Esophagus squamous epithelium (tissue), 5 donors: ENCODE measurements around the gene AOPEP. TPM values are rescaled to one million over a fixed set of nuclear protein-coding genes. Genes with fewer than 3 reads are reported as not detected.

Experiments used
- DNase-seq: peaks from one replicate; lab custom pipeline; 2025; lab: John Stamatoyannopoulos, UW
- H3K27ac ChIP-seq, 4 donors: fragments of 200-600 bp; sonication (generic); one replicate each; pipeline ENCODE4 v1.5.1; 2016 to 2019; ENCODE audit warnings: mild to moderate bottlenecking in 1 of 4
- H3K27me3 ChIP-seq, 4 donors: fragments of 200-600 bp; sonication (generic); 1 replicate in 3 of 4; 2 replicates in 1 of 4; pipeline versions ENCODE4 v1.5.1 to v1.6.0; 2017 to 2021; ENCODE audit warnings: antibody characterized with exemption in 1 of 4
- H3K36me3 ChIP-seq, 3 donors: fragments of 200-600 bp; sonication (generic); one replicate each; pipeline ENCODE4 v1.5.1; 2016 to 2019
- H3K4me1 ChIP-seq, 3 donors: fragments of 200-600 bp; sonication (generic); one replicate each; pipeline ENCODE4 v1.5.1; 2017 to 2019
- H3K4me3 ChIP-seq, 4 donors: fragments of 200-600 bp; sonication (generic); 1 replicate in 3 of 4; 2 replicates in 1 of 4; pipeline ENCODE4 v1.5.1; 2016 to 2019; ENCODE audit warnings: mild to moderate bottlenecking in 2 of 4, moderate library complexity in 1 of 4
- H3K9me3 ChIP-seq, 3 donors: fragments of 200-600 bp; sonication (generic); one replicate each; pipeline ENCODE4 v1.5.1; 2016 to 2019
- CTCF ChIP-seq, 6 experiments: fragments of 450-650 bp in 4 of 6; fragments of 200-600 bp in 2 of 6; sonication (generic) in 2 of 6; IDR thresholded peaks; one replicate each; pipeline ENCODE4 v1.5.1; 2016 to 2019; ENCODE audit warnings: antibody characterized with exemption in 6 of 6, mild to moderate bottlenecking in 4 of 6, moderate library complexity in 4 of 6
- POLR2A ChIP-seq, 4 donors: fragments of 450-650 bp; IDR thresholded peaks; one replicate each; pipeline ENCODE4 v1.6.1; 2017; ENCODE audit warnings: antibody characterized with exemption in 4 of 4, mild to moderate bottlenecking in 4 of 4, moderate library complexity in 3 of 4
- WGBS, 2 donors: methylation state at CpG; one replicate each; pipeline ENCODE4 v1.1.5; 2018; 5-methylcytosine and 5-hydroxymethylcytosine counted together
- intact Hi-C: fragments of 100-400 bp; cut with DNase I; formaldehyde crosslinking; loops from one replicate; pipeline ENCODE4 v1.15.0; 2022
- total RNA-seq, 4 donors: library from RNA; depleted of rRNA; stranded (reverse); fragments of >200 nt; gene quantifications; one replicate each; pipeline ENCODE4 v1.1.0, GENCODE V29; 2016
- donor health status: DM: yes; HTN: yes; CAD: no.

The AOPEP gene
- total RNA-seq, 4 donors from 2014 or later = 101 to 300 (median 115) TPM

GRCh38 chr9:94800424-94801117, 74.1 kb downstream of the AOPEP start:
- TF ChIP-seq POLR2A (IDR thresholded peaks at IDR 0.05) (no peak), CTCF (IDR thresholded peaks at IDR 0.05) (no peak)
- Histone ChIP-seq H3K36me3 (peaks cover 0 to 4% (median 0%) of the 10 kb centered on the region in 3 donors), H3K4me1 (peaks cover 24 to 91% (median 71%) of the 10 kb centered on the region in 3 donors), H3K9me3 (no peaks in the 10 kb centered on the region), H3K4me3 (no peak overlapping the region), H3K27ac (peak overlapping the region; percentile 57 to 89 (median 86)), H3K27me3 (no peaks in the 10 kb centered on the region)
- 45 to 75% methylated on average over 8 of the region's 8 CpGs for WGBS, 2 donors
- intact Hi-C loops = no loop called here
- no peak for DNase-seq

- no peak overlapping the region for H3K4me3 ChIP-seq
- 45 to 50% methylated on average over 1 of the region's 1 CpG for WGBS, 2 donors
- intact Hi-C loops = no loop called here
- no peaks in the 10 kb centered on the region for H3K9me3 ChIP-seq
- H3K27ac ChIP-seq = peak overlapping the region; percentile 57 to 89 (median 86)
- no peaks in the 10 kb centered on the region for H3K36me3 ChIP-seq
- H3K4me1 ChIP-seq = peaks cover 24 to 91% (median 75%) of the 10 kb centered on the region in 3 donors
- no peak for TF ChIP-seq CTCF (IDR thresholded peaks at IDR 0.05)
- no peak for TF ChIP-seq POLR2A (IDR thresholded peaks at IDR 0.05)
- no peaks in the 10 kb centered on the region for H3K27me3 ChIP-seq
- DNase-seq = no peak
Measured at GRCh38 chr9:94801234-94801633, 74.7 kb downstream of the AOPEP start.

GRCh38 chr9:94801681-94802080, 75.2 kb downstream of the AOPEP start:
- intact Hi-C loops = no loop called here
- Histone ChIP-seq H3K4me1 (peaks cover 28 to 93% (median 80%) of the 10 kb centered on the region in 3 donors), H3K36me3 (no peaks in the 10 kb centered on the region), H3K27me3 (no peaks in the 10 kb centered on the region), H3K4me3 (no peak overlapping the region), H3K9me3 (no peaks in the 10 kb centered on the region), H3K27ac (peak overlapping the region; percentile 57 to 89 (median 86))
- no peak for TF ChIP-seq POLR2A (IDR thresholded peaks at IDR 0.05)
- TF ChIP-seq CTCF (IDR thresholded peaks at IDR 0.05) = no peak
- DNase-seq = no peak

- Histone ChIP-seq H3K4me1 (peaks cover 28 to 98% (median 86%) of the 10 kb centered on the region in 3 donors), H3K9me3 (no peaks in the 10 kb centered on the region), H3K27me3 (no peaks in the 10 kb centered on the region), H3K36me3 (no peaks in the 10 kb centered on the region), H3K27ac (peak overlapping the region; percentile 71 to 89 (median 79)), H3K4me3 (no peak overlapping the region)
- DNase-seq = no peak
- intact Hi-C loops = no loop called here
- WGBS, 2 donors = 53 to 67% methylated on average over 1 of the region's 1 CpG
- TF ChIP-seq CTCF (IDR thresholded peaks at IDR 0.05) = no peak
Measured at GRCh38 chr9:94802251-94802650, 75.8 kb downstream of the AOPEP start.

- Histone ChIP-seq H3K36me3 (no peaks in the 10 kb centered on the region), H3K27me3 (no peaks in the 10 kb centered on the region), H3K9me3 (no peaks in the 10 kb centered on the region), H3K4me3 (no peak overlapping the region), H3K4me1 (peaks cover 25 to 100% (median 83%) of the 10 kb centered on the region in 3 donors), H3K27ac (peak overlapping the region; percentile 71 to 89 (median 79))
- intact Hi-C loops = no loop called here
- WGBS, 2 donors = 19 to 33% methylated on average over 2 to 3 of the region's 3 CpGs
- no peak for DNase-seq
- TF ChIP-seq POLR2A (IDR thresholded peaks at IDR 0.05) (no peak), CTCF (IDR thresholded peaks at IDR 0.05) (no peak)
Measured at GRCh38 chr9:94802793-94803192, 76.3 kb downstream of the AOPEP start.
